RWPE2 (cell line): ENCODE data around the gene HOXC10.

Experiments
- ATAC-seq: fragments of 200-7000 bp; cut with Tn5 transposase; 3 replicates; pipeline ENCODE4 v1.9.1; 2021; ENCODE audit warnings: low read depth
- DNase-seq: peaks from one replicate; pipeline ENCODE4 v3.0.0-alpha.2; 2020; ENCODE audit warnings: low spot score
- H3K27ac ChIP-seq: fragments of 450-650 bp; 2 replicates; pipeline ENCODE4 v1.5.1; 2017; ENCODE audit warnings: mild to moderate bottlenecking; ENCODE audit not compliant: poor library complexity, severe bottlenecking
- H3K27me3 ChIP-seq: fragments of 250-450 bp; sonication (Bioruptor Pico); 2 replicates; pipeline ENCODE4 v1.5.1; 2021; ENCODE audit warnings: mild to moderate bottlenecking, moderate library complexity; ENCODE audit not compliant: insufficient read depth, poor library complexity, severe bottlenecking
- H3K36me3 ChIP-seq: fragments of 250-450 bp; sonication (Bioruptor Pico); 2 replicates; pipeline ENCODE4 v1.5.1; 2020; ENCODE audit warnings: low read depth, mild to moderate bottlenecking, moderate library complexity
- H3K4me1 ChIP-seq: fragments of 250-450 bp; sonication (Bioruptor Pico); 2 replicates; pipeline ENCODE4 v1.5.1; 2021; ENCODE audit warnings: mild to moderate bottlenecking, moderate library complexity; ENCODE audit not compliant: insufficient read depth, poor library complexity, severe bottlenecking
- H3K4me3 ChIP-seq: fragments of 250-450 bp; sonication (Bioruptor Pico); 2 replicates; pipeline ENCODE4 v1.5.1; 2021; ENCODE audit warnings: mild to moderate bottlenecking, moderate library complexity; ENCODE audit not compliant: severe bottlenecking
- H3K9me3 ChIP-seq: fragments of 250-450 bp; sonication (Bioruptor Pico); 2 replicates; pipeline ENCODE4 v1.5.1; 2021; ENCODE audit warnings: mild to moderate bottlenecking, moderate library complexity; ENCODE audit not compliant: severe bottlenecking
- TF ChIP-seq, protein P1 (sequence below): fragments of 450-650 bp; IDR thresholded peaks from one replicate; pipeline ENCODE4 v1.5.1; 2017; ENCODE audit warnings: mild to moderate bottlenecking, moderate library complexity; ENCODE audit not compliant: poor library complexity, severe bottlenecking

HOXC10 gene

DNA sequence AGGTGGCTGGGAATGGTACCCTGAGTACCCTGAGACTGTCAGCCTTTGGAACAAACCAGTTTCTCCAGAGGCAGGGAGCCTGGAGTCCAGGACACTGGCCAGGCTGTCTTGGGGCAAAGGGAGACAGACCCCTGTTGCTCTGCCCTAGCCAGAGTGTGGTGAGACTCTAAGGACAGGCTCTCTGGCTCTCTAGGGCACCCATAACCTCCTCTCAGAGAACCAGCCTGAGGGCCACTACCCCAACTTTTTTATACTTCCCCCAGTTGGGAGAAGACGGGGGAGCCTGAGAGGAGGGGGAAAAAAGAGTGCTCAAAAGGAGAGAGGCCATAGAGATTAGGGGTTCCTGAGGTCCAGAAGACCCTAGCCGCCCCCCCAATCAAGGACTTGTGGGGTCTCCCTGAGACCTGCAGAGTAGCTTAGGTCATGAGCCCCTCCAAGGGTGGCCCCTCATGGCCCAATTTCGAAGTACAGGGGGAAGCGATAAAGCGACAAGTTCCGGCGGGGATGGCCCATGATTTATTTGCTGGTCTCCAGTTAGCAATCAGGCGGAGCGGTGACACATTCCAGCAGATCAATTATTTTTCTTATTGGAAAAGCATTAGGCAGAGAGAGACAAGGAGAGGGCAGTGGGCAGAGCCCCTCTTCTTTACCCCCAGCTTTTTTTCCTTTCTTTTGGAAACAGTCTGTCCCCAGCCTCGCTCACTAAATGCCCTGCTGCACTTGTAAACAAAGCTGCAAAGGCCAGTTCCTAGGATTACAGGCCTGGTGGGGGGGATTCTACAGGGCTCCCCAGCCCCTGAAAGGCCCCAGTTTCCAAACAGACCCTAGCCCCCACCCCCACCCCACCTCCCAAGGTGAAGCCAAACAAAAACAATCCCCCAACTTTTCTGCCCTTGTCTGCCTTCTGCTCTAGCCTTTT, 25.4 kb downstream of the HOXC10 start:
- ATAC-seq (no peak), DNase-seq (no peak)
- Histone ChIP-seq H3K4me3 (no peak overlapping the region), H3K36me3 (no peaks in the 10 kb centered on the region), H3K4me1 (no peaks in the 10 kb centered on the region), H3K27ac (no peak overlapping the region), H3K27me3 (peaks cover 93% of the 10 kb centered on the region), H3K9me3 (no peaks in the 10 kb centered on the region)
- TF ChIP-seq, protein P1, sequence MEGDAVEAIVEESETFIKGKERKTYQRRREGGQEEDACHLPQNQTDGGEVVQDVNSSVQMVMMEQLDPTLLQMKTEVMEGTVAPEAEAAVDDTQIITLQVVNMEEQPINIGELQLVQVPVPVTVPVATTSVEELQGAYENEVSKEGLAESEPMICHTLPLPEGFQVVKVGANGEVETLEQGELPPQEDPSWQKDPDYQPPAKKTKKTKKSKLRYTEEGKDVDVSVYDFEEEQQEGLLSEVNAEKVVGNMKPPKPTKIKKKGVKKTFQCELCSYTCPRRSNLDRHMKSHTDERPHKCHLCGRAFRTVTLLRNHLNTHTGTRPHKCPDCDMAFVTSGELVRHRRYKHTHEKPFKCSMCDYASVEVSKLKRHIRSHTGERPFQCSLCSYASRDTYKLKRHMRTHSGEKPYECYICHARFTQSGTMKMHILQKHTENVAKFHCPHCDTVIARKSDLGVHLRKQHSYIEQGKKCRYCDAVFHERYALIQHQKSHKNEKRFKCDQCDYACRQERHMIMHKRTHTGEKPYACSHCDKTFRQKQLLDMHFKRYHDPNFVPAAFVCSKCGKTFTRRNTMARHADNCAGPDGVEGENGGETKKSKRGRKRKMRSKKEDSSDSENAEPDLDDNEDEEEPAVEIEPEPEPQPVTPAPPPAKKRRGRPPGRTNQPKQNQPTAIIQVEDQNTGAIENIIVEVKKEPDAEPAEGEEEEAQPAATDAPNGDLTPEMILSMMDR, result no peak

DNA sequence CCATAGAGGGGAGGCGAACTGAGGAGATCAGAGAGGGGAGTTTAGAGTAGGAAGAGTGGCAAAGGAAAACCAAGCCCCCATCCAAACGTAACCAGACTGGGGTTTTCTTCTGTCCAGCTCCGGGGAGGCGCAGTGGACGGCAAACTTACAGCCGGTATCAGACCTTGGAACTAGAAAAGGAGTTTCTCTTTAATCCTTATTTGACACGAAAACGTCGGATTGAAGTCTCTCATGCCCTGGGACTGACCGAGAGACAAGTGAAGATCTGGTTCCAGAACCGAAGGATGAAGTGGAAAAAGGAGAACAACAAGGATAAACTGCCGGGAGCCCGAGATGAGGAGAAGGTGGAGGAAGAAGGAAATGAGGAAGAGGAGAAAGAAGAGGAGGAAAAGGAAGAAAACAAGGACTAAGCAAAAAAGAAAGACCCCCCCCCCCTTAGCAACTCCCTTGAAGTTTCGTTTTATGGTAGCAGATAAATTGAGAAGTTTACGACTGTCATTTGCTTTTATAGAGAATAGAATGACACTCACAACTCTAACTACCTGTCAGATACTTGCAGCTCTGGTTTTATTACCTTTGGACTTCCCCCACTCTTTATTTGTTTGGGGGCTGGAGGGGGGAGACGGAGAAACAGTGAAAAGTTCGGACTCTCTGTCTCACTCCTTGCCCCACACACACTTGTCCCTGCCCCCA, 26.2 kb downstream of the HOXC10 start:
- peaks cover 93% of the 10 kb centered on the region for H3K27me3 ChIP-seq
- peak overlapping the region; percentile 4 for H3K4me3 ChIP-seq
- no peak for ATAC-seq
- H3K27ac ChIP-seq, result no peak overlapping the region
- H3K9me3 ChIP-seq, result no peaks in the 10 kb centered on the region
- TF ChIP-seq, protein P1, result no peak
- no peaks in the 10 kb centered on the region for H3K36me3 ChIP-seq
- H3K4me1 ChIP-seq, result no peaks in the 10 kb centered on the region
- DNase-seq, result no peak

DNA sequence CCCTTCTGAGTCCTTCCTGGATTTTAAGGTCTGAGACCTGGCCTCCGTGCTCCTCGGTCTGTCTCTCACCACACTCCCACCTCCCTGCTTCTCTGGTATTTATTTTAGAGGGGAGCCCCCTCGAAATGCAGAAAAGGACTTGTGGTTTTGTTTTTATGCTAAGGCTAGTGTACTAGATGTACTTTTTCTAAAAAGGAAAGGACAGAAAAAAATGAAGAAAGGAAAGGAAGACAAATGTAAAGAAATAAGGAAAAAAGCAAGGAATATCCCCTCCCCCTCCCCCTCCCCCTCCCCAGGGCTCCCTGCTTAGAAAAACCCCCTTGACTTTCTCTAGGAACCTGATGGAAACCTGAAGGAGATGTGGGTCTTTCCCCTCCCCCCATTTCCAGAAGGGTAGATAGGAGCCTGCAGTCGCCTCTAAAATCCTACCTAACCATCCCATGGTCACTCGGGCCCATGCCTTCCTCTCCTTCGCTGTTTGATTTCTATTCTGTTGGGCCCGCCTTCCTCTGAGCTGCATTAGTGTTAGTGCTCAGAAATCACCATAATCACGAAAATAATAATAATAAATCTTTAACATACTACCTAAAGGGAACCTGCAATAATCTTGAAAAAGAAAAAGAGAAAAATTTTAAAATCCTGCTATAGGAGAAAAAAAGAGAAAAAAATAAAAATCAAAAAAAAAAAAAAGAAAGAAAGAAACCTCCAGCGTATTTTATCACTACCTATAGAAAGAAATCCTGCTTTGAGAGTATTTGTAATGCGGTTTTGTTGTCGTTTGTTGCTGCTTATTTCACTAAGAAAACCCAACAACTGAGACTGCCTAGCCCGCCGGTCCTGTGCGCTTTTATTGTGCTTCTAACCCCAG, 27.0 kb downstream of the HOXC10 start:
- H3K27me3 ChIP-seq, result peaks cover 91% of the 10 kb centered on the region
- ATAC-seq (no peak), DNase-seq (no peak)
- H3K4me1 ChIP-seq, result no peaks in the 10 kb centered on the region
- no peaks in the 10 kb centered on the region for H3K9me3 ChIP-seq
- no peak overlapping the region for H3K4me3 ChIP-seq
- H3K36me3 ChIP-seq, result no peaks in the 10 kb centered on the region
- TF ChIP-seq, protein P1, result no peak
- H3K27ac ChIP-seq, result no peak overlapping the region

GRCh38 chr12:54012631-54013409, 27.9 kb downstream of the HOXC10 start:
- Histone ChIP-seq H3K27ac (no peak overlapping the region), H3K27me3 (peaks cover 91% of the 10 kb centered on the region), H3K36me3 (no peaks in the 10 kb centered on the region), H3K4me1 (no peaks in the 10 kb centered on the region), H3K4me3 (no peak overlapping the region), H3K9me3 (no peaks in the 10 kb centered on the region)
- TF ChIP-seq, protein P1, result no peak
- no peak for DNase-seq
- no peak for ATAC-seq
